NCI-H446 (cell line): Measurements from ENCODE around the gene POLR1H.

Experiments
- DNase-seq, 2 experiments: peaks; one replicate each; lab custom pipeline; 2025; lab: John Stamatoyannopoulos, UW

The POLR1H gene

DNA sequence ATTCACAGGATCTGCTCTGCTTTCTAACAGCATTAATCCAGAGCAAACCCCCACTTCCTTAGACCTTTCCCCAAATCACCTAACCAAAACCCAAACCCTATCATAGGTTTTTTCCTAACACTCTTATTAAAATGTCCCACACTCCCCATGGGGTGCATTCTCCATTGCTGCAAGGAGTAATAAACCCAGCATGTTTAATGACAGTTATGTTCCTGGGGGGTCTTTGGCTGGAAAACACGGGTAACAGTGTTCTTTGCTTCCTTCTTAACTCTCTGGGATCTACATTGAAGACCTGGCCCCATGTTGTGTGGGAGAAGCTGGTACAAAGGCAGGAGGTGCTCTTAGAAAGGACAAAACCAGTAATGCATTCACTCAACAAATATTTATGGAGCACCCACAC is 35.8 kb downstream of the POLR1H start:
- no peak for DNase-seq

DNA sequence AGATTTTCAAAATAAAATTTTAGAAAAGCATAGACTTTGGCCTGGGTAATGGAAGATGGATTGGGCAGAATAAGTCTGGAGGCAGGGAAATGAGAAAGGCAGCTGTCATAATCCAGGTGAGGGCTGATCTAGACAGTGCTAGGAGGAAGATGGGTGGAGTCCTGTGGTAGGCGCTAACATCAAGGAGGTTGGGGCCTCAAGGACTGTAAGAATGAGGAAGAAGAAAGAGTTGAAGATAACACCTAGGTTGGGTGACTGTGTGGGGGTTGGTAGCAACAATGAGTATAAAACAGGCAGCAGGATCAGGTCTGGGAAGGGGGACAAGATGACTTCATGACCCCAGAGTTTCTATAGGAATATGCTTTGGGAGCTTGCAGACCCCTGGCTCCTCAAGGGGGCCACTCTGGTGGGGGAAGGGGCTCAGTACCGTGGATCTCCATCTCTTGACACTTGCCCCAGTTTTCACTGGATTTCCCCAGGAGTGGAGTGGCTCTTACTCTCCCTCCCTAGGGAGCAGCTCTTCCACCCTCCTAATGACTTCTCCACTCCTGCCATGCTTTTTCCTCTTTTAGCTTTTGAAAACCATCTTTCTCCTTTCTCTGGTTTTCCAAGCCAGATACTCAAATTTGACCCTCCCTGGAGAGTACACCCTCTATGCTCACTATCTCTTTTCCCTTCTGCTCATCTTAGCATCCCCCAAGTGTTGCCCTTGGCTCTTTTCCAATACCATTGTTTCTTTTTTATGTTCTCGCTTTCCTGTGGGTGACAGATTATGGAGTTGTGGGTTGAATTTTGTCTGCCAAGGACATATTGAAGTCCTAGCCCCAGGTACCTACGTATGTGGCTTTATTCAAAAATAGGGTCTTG is 37.1 kb downstream of the POLR1H start:
- DNase-seq: no peak

DNA sequence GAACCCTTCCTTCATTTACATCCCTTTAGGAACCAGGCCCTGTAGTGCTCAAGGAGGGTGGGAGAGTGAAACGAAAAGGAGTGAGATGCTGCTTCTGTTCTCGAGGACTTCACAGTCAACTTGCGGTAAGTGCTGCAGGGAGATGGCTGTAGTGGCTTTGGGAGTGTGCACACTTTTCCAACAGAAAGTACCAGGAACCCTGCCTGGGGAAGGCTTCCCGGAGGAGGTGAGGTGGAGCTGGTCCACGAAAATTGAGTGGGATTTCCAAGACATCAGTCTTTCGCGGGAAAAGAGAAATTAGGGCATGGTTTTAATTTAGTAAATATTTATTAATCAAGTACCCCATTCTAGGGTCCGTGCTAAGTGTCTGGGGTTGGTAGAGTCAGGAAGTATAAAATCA is 39.1 kb downstream of the POLR1H start:
- no peak for DNase-seq

DNA sequence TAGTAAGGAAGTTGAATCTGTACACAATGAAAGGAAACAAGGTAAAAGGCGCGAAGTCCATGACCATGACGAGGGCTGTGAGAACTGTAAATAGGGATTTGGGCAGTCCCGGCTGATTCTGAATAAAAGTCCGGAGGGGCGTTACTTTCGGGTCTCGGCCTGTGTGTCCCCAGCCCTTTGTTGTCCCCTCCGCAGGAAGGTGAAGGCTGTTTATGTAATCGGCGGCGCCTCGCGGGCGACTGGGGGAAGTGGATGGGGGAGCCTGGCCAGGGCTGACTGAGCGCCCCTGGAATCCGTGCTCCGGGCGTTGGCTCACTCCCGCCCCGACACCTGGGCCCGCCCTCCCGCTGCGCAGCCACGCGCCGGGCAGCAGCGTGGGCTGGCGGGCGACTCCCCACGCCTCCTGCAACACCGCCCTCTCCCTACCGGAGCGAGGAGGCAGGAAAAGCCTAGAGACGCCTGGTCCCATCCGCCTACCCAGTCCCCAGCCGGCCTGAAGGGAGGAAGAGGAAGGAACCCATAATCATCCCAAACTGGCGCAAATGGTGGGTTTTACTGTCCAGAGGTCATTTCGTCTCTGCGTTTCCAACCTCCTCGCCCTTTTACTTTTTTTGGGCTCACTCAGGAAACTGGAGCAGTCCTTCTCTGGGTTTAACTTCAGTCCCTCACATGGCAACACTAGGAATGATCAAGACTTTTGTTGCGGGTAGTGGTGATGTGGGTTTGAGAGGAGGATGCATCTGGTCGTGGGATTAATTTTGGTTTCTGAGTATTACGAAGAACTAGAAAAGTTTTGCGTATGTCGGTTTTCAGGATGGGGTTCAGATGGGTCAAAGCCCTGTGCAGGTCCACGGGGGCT is 39.7 kb downstream of the POLR1H start:
- no peak for DNase-seq

DNA sequence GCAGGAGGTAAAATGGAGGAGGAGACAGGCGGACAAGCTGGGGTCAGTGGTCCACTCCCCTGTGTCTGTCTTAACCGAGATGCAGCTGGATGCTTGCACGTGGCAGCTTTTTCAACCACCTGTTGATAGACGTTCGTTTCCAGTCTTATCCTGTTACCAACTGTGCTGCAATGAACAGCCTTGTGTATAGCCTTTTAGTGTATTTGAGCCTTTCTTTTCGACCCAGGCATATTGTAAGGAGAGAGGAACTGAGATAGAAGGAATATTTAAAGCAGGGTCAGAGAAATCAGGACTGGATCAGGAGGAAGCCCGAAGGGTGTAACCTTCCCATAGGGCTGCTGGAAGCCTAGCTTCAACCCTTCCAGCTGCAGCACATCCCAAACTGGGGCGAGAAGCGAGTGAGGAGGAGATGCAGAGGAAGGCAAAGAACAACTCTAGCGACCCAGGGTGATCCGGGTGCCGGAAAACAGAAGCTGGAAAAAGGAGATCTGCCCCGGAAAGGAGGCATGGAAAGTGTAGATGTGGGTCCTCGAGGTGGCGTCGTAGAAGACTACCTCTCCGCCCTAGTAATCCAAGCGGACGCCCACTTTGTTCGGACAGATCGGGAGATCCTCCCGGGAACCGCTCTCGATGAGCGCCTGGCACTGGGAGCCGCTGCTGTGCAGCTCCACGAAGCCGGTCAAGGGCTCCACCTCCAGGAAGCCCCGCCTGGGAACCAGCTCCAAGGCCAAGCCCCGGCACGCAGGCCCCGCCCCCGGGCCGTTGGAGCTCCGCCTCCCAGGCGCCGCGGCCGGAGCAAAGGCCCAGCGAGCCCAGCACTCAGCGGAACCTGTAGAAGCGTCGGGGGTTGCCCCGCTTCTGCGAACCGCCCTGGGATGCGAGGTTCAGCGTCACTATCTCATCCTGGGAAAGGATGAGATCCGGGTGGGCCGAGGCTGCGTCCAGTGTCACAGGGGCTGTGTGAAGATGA is 40.7 kb downstream of the POLR1H start:
- peak in 1 of 2 experiments; percentile 74 for DNase-seq

DNA sequence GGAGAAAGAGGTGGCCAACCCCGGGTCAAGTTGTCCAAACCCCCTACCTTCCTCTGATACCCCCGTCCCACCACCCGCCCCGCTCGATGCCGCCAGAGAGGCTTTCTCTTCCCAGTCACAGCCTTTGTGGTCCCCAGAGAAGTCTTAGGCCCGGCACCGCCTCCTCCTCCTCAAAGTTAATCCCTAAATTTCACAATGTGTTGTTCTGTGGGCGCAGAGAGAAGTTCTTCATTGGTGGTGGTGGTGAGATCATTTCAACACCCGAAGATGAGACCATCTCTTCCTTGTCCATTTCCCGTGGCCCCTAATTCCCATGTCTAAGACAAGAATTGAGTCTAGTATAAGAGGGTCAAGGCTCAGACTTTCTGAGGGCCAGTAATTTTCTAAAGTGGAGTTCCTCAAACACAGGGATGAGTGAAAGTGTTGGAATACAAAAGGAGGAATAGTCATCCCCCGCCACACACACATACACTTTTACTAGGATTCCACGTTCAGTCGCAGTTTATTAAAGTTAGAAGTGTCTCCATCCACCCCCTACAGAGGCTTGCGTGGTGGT is 41.4 kb downstream of the POLR1H start:
- no peak for DNase-seq

DNA sequence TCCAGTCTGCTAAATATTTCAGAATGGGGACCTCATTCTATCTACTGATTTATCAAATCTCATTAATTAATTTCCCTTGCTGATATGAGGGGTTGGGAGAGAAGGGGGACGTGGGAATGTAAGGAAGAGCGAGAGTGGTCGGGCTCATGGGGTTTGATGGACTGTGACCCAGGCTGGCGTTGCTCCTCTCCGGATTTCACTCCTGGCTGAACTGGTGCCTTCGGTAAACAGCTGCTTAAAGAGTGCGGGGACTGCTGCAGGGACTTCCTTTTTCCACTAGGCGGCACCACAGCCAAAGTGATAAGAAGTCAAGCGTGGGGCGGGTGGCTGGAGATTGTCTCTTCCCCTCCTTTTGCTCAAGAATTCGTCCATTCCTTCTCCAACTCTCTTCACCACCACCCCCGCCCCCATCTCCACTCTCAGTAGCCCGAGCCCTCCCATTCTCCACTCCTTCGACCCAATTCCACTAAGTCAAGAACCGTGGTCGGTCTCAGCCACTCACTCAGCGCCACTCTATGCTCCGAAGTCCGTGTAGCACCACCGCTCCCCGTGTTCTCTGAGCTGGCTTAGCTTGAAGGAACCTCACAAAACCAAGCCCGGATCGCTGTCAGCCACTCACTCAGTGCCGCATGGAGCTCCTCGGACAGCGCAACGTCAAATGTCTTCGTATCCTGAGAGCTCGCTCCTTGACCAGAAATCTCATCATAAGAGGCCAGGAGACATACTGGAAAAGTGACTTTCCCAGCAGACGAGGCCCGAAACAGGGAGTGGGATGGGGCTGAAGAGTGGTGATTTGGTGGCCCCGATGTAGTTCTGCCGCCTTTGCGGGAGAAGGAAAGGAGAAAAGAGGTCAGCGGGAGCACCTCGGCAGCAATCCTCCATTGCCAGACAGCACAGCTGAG is 42.2 kb downstream of the POLR1H start:
- peak; percentile 78 to 86 for DNase-seq

DNA sequence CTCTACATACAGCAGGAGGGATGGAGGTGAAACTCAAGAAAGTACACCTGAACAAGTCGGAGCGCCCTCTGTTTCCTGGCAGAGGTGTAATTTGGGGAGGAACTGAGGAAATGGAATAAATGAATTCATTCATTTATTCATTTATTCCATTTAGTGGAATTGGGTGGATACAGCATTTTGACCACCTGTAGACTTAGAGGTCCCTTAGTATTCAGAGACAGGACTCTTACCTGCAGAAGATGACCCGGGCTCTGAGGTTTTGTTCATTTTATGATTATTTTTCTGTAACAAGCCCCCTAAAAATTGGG is 42.8 kb downstream of the POLR1H start:
- no peak for DNase-seq

DNA sequence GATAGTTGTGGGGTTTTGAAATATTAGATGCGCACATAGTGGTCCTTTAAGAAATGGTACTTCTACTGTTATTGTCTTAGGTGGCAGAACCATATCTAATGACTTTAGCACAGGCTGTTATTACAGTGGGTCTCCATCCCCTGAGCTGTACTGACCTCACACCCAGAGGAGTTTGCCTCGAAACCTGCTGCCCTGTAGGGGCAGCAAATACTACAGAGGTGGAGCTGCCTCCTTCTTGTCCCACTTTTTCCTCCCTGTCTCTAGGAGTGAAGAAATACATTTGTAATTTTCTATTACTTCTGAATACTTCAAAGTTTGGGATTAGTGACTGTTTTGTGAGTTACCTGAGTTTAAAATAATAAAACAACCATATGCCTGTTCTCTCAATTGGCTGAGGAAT is 43.6 kb downstream of the POLR1H start:
- DNase-seq: no peak

DNA sequence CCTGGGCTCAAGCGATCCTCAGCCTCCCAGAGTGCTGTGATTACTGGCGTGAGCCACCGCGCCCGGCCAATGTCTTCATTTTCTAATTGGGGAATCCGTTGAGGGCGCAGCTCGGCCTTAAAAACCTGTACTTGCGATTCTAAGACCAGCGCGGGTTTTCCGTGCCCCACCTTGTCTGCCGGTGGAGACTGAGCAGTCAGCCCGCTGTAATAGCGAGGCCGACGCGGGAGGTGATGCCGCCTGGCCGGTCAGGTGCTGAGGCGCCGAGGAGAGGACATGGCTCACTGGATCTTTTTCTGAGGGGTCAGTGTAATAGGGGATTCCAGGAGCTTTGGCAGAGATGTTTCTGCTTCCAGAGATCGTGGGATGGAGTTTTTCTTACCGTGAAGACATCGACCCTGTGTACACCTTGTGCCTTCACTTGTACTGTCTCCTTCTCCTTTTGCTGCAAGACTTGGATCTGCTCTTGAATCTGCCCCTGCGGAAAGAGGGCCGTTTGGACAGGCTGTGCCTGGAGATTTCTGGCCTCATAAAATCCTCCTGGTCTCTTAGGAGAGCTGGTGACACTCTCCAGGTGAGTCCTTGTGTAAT is 50.3 kb downstream of the POLR1H start:
- DNase-seq: no peak

DNA sequence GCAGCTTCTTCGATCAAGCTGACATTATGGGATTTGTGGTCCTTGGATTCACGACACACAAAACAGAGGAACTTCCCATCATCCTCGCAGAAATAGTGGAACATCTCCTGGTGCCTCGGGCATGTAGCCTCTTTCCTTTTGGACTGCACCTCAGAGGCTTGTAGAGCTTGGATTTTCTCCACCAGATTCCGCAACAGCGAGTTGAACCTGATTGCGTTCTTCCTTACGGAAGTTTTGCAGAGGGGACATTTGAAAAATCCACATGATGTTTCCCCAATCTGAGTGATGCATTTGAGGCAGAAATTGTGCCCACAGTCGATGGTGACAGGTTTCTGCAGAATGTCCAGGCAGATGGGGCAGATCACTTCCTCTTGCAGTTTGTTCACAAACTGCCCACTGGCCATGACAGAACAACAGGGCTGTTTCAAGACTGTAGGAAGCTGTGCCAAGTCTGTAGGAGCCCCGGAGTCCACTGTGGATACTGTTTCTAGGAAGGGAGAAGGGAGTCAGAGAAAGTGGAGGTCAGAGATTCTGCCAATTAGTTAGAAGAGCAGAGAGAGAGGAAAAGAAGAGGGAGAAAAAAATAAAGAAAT is 51.4 kb downstream of the POLR1H start:
- DNase-seq: no peak

DNA sequence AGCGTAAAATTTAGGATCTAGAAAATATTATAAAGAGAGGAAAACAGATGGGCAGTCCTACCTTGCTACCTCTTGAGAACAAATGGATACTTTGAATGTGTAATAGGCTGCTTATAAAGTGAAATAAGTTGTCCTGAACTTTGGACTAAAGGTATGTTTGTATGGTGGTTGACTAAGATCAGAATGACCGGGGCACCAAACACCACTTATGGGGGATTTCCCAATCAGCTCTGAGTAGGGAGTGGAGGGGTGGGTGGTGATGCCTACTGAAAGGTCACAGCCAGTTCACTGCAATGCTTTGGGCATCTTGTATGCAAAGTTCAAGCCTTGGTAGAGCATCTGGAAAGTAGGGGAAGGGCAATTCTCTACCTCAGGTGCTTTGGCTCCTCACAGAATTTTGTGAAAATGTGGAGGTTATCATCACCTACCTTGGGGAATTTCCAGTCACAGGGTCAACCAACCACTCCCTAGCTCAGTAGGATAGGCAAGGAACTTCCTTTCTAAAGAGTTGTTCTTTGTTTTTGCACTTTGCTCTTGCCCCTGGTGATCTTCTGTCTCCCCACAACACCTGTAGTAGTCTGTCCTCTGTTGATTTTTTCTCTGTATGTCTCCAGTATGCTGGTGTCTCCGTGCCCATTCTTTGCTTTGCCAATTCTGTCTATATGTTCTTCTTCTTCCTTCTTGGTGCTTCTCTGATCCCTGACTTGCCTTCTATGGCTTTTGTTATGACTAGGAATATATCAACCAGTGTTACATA is 52.1 kb downstream of the POLR1H start, which contains the start of gene TRIM31:
Gene TRIM31, minus strand, starts transcription at position 88 of the 757 bp plus-strand sequence. CDS start 285 bp downstream, outside the sequence.
- no peak for DNase-seq

DNA sequence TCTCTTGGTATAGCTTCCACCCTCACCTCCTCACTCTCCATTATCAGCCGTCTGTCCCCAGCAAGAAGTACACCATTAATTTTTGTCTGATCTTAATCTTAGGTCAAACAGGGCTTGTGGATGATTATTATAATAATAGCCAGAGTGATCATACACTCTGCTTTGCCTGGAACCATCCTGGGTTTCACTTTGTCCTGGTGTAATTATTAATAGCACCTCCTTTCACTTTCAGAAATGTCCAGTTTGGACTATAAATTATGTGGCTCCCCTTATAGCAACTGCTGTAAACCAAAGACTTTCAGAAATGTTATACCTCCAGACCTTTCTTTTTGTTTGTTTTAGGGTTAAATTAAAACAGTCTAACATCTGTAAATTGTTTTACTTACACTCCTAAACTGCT is 52.8 kb downstream of the POLR1H start:
- DNase-seq: no peak
